GM12801 (cell line): ENCODE data around the gene HIRIP3.

Experiments used
- CTCF ChIP-seq: IDR thresholded peaks from one replicate; pipeline ENCODE4 v1.5.1; 2011; ENCODE audit warnings: control low read depth; ENCODE audit not compliant: insufficient read length; ENCODE audit errors: extremely low read depth

The HIRIP3 gene

GRCh38 chr16:29972992-29973383 lies 22.4 kb downstream of the HIRIP3 start:
- no peak for TF ChIP-seq CTCF

- TF ChIP-seq CTCF: no peak
Measured at GRCh38 chr16:29972500-29972899, 22.9 kb downstream of the HIRIP3 start.

- TF ChIP-seq CTCF: no peak
Measured at GRCh38 chr16:29971304-29971703, 24.1 kb downstream of the HIRIP3 start.

GRCh38 chr16:29968205-29968604 lies 27.2 kb downstream of the HIRIP3 start:
- no peak for TF ChIP-seq CTCF

- no peak for TF ChIP-seq CTCF
Measured at GRCh38 chr16:29963021-29963743, 32.2 kb downstream of the HIRIP3 start.

GRCh38 chr16:29962344-29962994 lies 32.9 kb downstream of the HIRIP3 start:
- TF ChIP-seq CTCF: no peak

- TF ChIP-seq CTCF: no peak
Measured at GRCh38 chr16:29961479-29962343, 33.7 kb downstream of the HIRIP3 start, which contains the start of gene TMEM219. Gene TMEM219 (plus strand): TSS chr16:29962079. CDS start chr16:29963144, 1,065 bp downstream.
